HCT116 (cell line): ENCODE results near the gene SHC4. TPM values are rescaled to one million over a fixed set of nuclear protein-coding genes. Genes with fewer than 3 reads are reported as not detected.

ENCODE experiments used
- ATAC-seq: fragments of 200-7000 bp; cut with Tn5 transposase; 2 replicates; pipeline ENCODE4 v1.9.1; 2020; ENCODE audit warnings: mild to moderate bottlenecking, moderate library complexity
- BruUV-seq: library from RNA; stranded (reverse); fragments of 400-500 nt; replicated peaks from 2 replicates; lab custom pipeline; 2021; lab: Mats Ljungman, UMichigan
- CTCF ChIA-PET: fragments of 300-600 bp; sonication (Branson Sonifier 250); formaldehyde crosslinking; loops from one replicate; lab custom pipeline; 2021; ENCODE audit warnings: antibody characterized with exemption; lab: Charles Lee
- POLR2A ChIA-PET: fragments of 300-600, 350-600 bp; sonication (Branson Sonifier 250); formaldehyde crosslinking; loops from one replicate; lab custom pipeline; 2021; ENCODE audit warnings: antibody characterized with exemption; lab: Charles Lee
- RAD21 ChIA-PET, 2 experiments: fragments of 300-600 bp; sonication (Branson Sonifier 250); formaldehyde crosslinking; loops; one replicate each; lab custom pipeline; 2023; ENCODE audit warnings: low total read pairs in 2 of 2; ENCODE audit not compliant: uncharacterized antibody in 2 of 2, unreplicated experiment in 2 of 2, low non-redundant PET in 1 of 2; lab: Charles Lee
- DNase-seq: peaks from one replicate; pipeline ENCODE4 v3.0.0-alpha.2; 2010; ENCODE audit warnings: low read depth, low spot score
- H2AFZ ChIP-seq: fragments of 200-600 bp; shearing (Covaris generic), sonication (generic); 2 replicates; pipeline ENCODE4 v1.6.1; 2017; ENCODE audit warnings: low read depth, mixed run types, mixed read lengths, antibody characterized with exemption, low read length; ENCODE audit not compliant: poor library complexity, severe bottlenecking
- H3K27ac ChIP-seq: 2 replicates; pipeline ENCODE4 v1.5.1; 2012; ENCODE audit warnings: low read depth, low read length
- H3K27me3 ChIP-seq: fragments of 200-600 bp; sonication (generic); 2 replicates; pipeline ENCODE4 v1.6.1; 2016; ENCODE audit warnings: mixed run types, low read length, mixed read lengths; ENCODE audit not compliant: insufficient read depth
- H3K36me3 ChIP-seq, 2 experiments: fragments of 200-500 bp in 1 of 2; fragments of 200-600 bp in 1 of 2; sonication (Bioruptor generic) in 1 of 2; sonication (generic) in 1 of 2; 2 replicates each; pipeline versions ENCODE4 v1.5.1 to v1.6.1; 2014 to 2016; ENCODE audit warnings: low read length in 2 of 2, inconsistent platforms in 1 of 2, mixed read lengths in 1 of 2, mixed run types in 1 of 2; ENCODE audit not compliant: insufficient read depth in 2 of 2, control insufficient read depth in 1 of 2
- H3K4me1 ChIP-seq, 2 experiments: fragments of 200-600 bp in 1 of 2; sonication (generic) in 1 of 2; 2 replicates each; pipeline versions ENCODE4 v1.5.1 to v1.6.1; 2012 to 2017; ENCODE audit warnings: low read length in 2 of 2, inconsistent platforms in 1 of 2, mild to moderate bottlenecking in 1 of 2, mixed read lengths in 1 of 2, mixed run types in 1 of 2, moderate library complexity in 1 of 2; ENCODE audit not compliant: insufficient read depth in 2 of 2, control insufficient read depth in 1 of 2
- H3K4me2 ChIP-seq: fragments of 200-600 bp; sonication (generic); 2 replicates; pipeline ENCODE4 v1.6.1; 2017; ENCODE audit warnings: mixed run types, low read length, mixed read lengths
- H3K4me3 ChIP-seq, 2 experiments: fragments of 200-600 bp in 1 of 2; sonication (generic) in 1 of 2; replicated peaks in 1 of 2; 2 replicates each; pipeline ENCODE4 v1.5.1; 2011 to 2016; ENCODE audit warnings: low read length in 2 of 2, control low read depth in 1 of 2, low read depth in 1 of 2, mild to moderate bottlenecking in 1 of 2, mixed read lengths in 1 of 2, mixed run types in 1 of 2
- H3K79me2 ChIP-seq: fragments of 200-600 bp; sonication (generic); 2 replicates; pipeline ENCODE4 v1.6.1; 2017; ENCODE audit warnings: mild to moderate bottlenecking, mixed run types, low read length, moderate library complexity, mixed read lengths; ENCODE audit not compliant: insufficient read depth
- H3K9ac ChIP-seq: fragments of 200-600 bp; sonication (generic); 2 replicates; pipeline ENCODE4 v1.6.1; 2016; ENCODE audit warnings: low read length, mixed read lengths
- H3K9me2 ChIP-seq: fragments of 200-600 bp; sonication (generic), shearing (Covaris generic); 2 replicates; pipeline ENCODE4 v1.6.1; 2017; ENCODE audit warnings: mixed run types, mild to moderate bottlenecking, moderate library complexity; ENCODE audit not compliant: insufficient read depth
- H3K9me3 ChIP-seq, 2 experiments: fragments of 200-500 bp in 1 of 2; fragments of 200-600 bp in 1 of 2; sonication (Bioruptor generic) in 1 of 2; sonication (generic) in 1 of 2; 2 replicates each; pipeline ENCODE4 v1.6.1; 2014 to 2017; ENCODE audit warnings: low read length in 2 of 2, mixed read lengths in 2 of 2, inconsistent platforms in 1 of 2, low read depth in 1 of 2, mild to moderate bottlenecking in 1 of 2, mixed run types in 1 of 2, moderate library complexity in 1 of 2; ENCODE audit not compliant: control insufficient read depth in 1 of 2, insufficient read depth in 1 of 2
- H4K20me1 ChIP-seq: fragments of 200-600 bp; sonication (generic), shearing (Covaris generic); 2 replicates; pipeline ENCODE4 v1.6.1; 2017; ENCODE audit warnings: mixed run types, mild to moderate bottlenecking, moderate library complexity; ENCODE audit not compliant: insufficient read depth
- EGR1 ChIP-seq: IDR thresholded peaks from 2 replicates; pipeline ENCODE4 v1.6.1; 2012; ENCODE audit warnings: low read depth
- EZH2 ChIP-seq: fragments of 200-600 bp; sonication (generic); IDR thresholded peaks from 2 replicates; pipeline ENCODE4 v1.6.1; 2017; ENCODE audit warnings: antibody characterized with exemption, mixed run types
- FOSL1 ChIP-seq: IDR thresholded peaks from 2 replicates; pipeline ENCODE4 v1.6.1; 2012; ENCODE audit warnings: low read depth
- JUND ChIP-seq: IDR thresholded peaks from 2 replicates; pipeline ENCODE4 v1.6.1; 2012
- POLR2AphosphoS5 ChIP-seq: IDR thresholded peaks from 2 replicates; pipeline ENCODE4 v1.6.1; 2011; ENCODE audit warnings: mild to moderate bottlenecking, low read depth, low read length, moderate library complexity
- RAD21 ChIP-seq: IDR thresholded peaks from 2 replicates; pipeline ENCODE4 v1.6.1; 2012; ENCODE audit warnings: low read depth, mild to moderate bottlenecking
- SIN3A ChIP-seq: IDR thresholded peaks from 2 replicates; pipeline ENCODE4 v1.6.1; 2012; ENCODE audit warnings: low read depth
- SP1 ChIP-seq: IDR thresholded peaks from 2 replicates; pipeline ENCODE4 v1.6.1; 2012; ENCODE audit warnings: low read depth
- SRF ChIP-seq: IDR thresholded peaks from 2 replicates; pipeline ENCODE4 v1.6.1; 2012; ENCODE audit warnings: low read depth
- TCF7L2 ChIP-seq: IDR thresholded peaks from 2 replicates; pipeline ENCODE4 v1.7.0; 2011; ENCODE audit warnings: borderline replicate concordance, inconsistent platforms; ENCODE audit not compliant: insufficient read depth, insufficient read length; ENCODE audit errors: extremely low read depth
- intact Hi-C: fragments of 100-400 bp; cut with micrococcal nuclease; formaldehyde crosslinking; loops from 2 replicates; pipeline ENCODE4 v1.10.0; 2022
- total RNA-seq: library from RNA; stranded (reverse); gene quantifications from one replicate; pipeline ENCODE4 v1.2.1, GENCODE V29; 2021; ENCODE audit not compliant: unreplicated experiment
- TF ChIP-seq, protein P1 (sequence below): IDR thresholded peaks from 2 replicates; pipeline ENCODE4 v1.6.1; 2012

Gene SHC4
- total RNA-seq, 1 experiment from 2014 or later = 0.44 TPM

DNA sequence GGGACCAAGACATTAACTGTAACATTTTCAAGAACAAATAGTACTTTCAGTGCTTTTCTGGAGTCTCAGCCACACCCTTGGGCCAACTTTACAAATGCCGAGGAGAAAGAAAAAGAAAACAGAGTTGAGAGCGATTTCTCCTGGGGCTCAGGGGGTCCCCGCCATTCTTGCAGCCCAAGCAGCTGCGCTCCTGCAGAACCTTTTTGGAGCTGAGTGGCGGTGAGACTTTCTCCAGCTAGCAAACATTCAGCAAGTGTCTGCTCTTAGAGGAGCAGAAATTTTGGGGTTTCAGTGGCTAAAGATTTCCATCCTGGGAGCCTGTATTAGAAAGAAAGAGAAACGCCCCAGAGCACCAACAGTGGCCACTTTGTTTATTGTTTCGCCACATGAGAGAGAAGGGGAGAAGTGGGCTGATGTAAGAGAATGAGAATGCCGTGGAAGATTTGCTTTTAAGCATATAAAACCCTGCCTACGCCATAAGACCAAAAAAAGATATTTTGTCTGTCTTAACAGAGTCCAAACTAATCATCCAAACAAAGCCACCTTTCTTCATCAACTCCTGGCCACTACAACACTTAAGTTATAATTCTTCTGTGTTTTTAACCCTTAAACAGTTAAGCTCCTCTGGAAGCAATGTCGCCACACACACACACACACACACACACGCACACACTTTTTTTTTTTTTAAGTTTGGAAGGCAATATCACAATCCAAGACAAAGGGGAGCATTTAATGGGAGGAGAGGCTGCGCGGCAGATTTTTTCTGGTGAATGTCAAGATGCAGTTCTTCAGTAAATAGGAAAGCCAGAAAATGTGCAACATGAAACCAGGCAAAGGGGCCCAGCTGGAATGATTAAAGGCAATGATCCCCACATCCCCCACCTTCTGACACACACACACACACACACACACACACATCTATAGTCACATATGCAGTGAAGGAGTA, 66.6 kb downstream of the SHC4 start:
- BruUV-seq = no TSS peak
- Histone ChIP-seq H3K9me2 (no peaks in the 10 kb centered on the region), H3K79me2 (no peaks in the 10 kb centered on the region), H3K9me3 (no peaks in the 10 kb centered on the region), H3K36me3 (no peaks in the 10 kb centered on the region), H3K4me3 (no peak overlapping the region), H3K9ac (no peak overlapping the region), H3K4me1 (no peaks in the 10 kb centered on the region), H3K27ac (no peak overlapping the region), H2AFZ (no peak overlapping the region), H3K27me3 (no peaks in the 10 kb centered on the region), H4K20me1 (no peaks in the 10 kb centered on the region), H3K4me2 (no peak overlapping the region)
- ChIA-PET CTCF (no interaction called here), RAD21 (no interaction called here), POLR2A (no interaction called here)
- TF ChIP-seq TCF7L2 = no peak
- no peak for TF ChIP-seq SIN3A
- no peak for TF ChIP-seq FOSL1
- TF ChIP-seq JUND = no peak
- TF ChIP-seq RAD21 = no peak
- intact Hi-C loops = no loop called here
- DNase-seq = no peak
- no peak for ATAC-seq

DNA sequence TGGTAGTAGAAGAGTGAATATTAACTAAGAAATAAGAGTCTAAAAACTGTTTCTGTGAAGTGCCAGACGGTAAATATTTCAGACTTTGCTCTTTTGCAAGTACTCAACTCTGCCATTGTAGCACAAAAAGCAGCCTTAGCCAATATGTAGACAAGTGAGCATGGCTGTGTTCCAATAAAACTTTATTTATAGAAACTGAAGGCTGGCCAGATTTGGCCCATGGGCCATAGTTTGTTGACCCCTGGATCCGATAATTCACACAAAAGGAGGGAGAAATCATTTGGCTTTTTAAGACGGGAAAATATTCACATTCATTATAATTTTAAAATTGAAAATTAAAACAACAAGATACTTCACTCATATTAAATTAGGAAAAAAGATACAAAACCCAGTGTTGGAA, 70.4 kb downstream of the SHC4 start:
- no peak overlapping the region for H3K9ac ChIP-seq
- H3K27ac ChIP-seq = no peak overlapping the region
- no TSS peak for BruUV-seq
- H2AFZ ChIP-seq = no peak overlapping the region
- ATAC-seq = no peak
- H3K4me3 ChIP-seq = no peak overlapping the region
- POLR2A ChIA-PET = no interaction called here
- H4K20me1 ChIP-seq = no peaks in the 10 kb centered on the region
- intact Hi-C loops = no loop called here
- no peaks in the 10 kb centered on the region for H3K36me3 ChIP-seq
- TF ChIP-seq POLR2AphosphoS5 = no peak
- no peak for TF ChIP-seq EGR1
- no peak for TF ChIP-seq SP1
- TF ChIP-seq EZH2 = no peak
- TF ChIP-seq SRF = no peak
- TF ChIP-seq FOSL1 = no peak
- TF ChIP-seq, protein P1, sequence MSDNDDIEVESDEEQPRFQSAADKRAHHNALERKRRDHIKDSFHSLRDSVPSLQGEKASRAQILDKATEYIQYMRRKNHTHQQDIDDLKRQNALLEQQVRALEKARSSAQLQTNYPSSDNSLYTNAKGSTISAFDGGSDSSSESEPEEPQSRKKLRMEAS = no peak
- TF ChIP-seq TCF7L2 = no peak
- H3K9me3 ChIP-seq = no peaks in the 10 kb centered on the region
- RAD21 ChIA-PET = no interaction called here
- H3K4me2 ChIP-seq = no peak overlapping the region
- H3K27me3 ChIP-seq = no peaks in the 10 kb centered on the region
- H3K4me1 ChIP-seq = no peaks in the 10 kb centered on the region
- no peaks in the 10 kb centered on the region for H3K79me2 ChIP-seq
- CTCF ChIA-PET = interaction anchor here (1.4 kb wide), 1 partner anchor 82 kb away, joined by 3 read pairs; no protein-coding TSS in a partner anchor
- no peak for DNase-seq
- H3K9me2 ChIP-seq = no peaks in the 10 kb centered on the region
